ENCODE data around the gene ATP2B2. TPM values are rescaled to one million over a fixed set of nuclear protein-coding genes. Genes with fewer than 3 reads are reported as not detected.

The ATP2B2 gene
- total and polyA plus RNA-seq, 2 experiments from 2014 or later = 0.66 to 1.8 TPM

DNA sequence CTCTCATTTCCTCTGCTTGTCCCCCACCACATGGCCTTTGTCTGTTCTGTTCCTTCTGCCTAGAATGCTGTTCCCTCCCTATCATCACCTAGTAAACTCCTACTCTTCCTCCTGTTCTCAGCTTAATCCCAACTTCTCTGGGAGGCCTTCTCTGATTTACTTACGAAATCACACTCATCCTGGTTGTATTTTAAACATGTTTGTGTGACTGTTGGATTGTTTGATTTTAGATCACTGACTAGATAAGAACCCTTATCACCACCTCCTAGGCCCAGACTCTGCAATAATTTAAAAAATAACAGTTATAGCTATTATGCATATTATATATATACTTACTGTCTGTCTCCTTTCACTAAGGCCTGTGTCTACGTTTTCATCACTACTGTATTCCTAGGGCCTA, 26.1 kb downstream of the ATP2B2 start:
- DNase-seq (ENCODE audit: low spot score) = no peak
- Histone ChIP-seq H3K4me2 (no peak overlapping the region), H3K9me3 (ENCODE audit: low read depth) (no peaks in the 10 kb centered on the region), H3K36me3 (replicated peaks; ENCODE audit: insufficient read depth, low read depth) (no peaks in the 10 kb centered on the region), H4K20me1 (ENCODE audit: insufficient read depth, poor library complexity, severe bottlenecking) (no peaks in the 10 kb centered on the region), H3K4me1 (ENCODE audit: insufficient read depth) (no peaks in the 10 kb centered on the region), H3K79me2 (no peaks in the 10 kb centered on the region), H2AFZ (no peak overlapping the region), H3K4me3 (no peak overlapping the region), H3K9me2 (replicated peaks; ENCODE audit: insufficient read depth) (no peaks in the 10 kb centered on the region), H3K27ac (no peak overlapping the region), H3K27me3 (no peaks in the 10 kb centered on the region)
- TF ChIP-seq EZH2 (IDR thresholded peaks at IDR 0.05; ENCODE audit: borderline replicate concordance) (no peak), EZH2phosphoT487 (IDR thresholded peaks at IDR 0.05; ENCODE audit: low read depth, severe bottlenecking, unreplicated experiment) (no peak)
- TF ChIP-seq, protein P1, sequence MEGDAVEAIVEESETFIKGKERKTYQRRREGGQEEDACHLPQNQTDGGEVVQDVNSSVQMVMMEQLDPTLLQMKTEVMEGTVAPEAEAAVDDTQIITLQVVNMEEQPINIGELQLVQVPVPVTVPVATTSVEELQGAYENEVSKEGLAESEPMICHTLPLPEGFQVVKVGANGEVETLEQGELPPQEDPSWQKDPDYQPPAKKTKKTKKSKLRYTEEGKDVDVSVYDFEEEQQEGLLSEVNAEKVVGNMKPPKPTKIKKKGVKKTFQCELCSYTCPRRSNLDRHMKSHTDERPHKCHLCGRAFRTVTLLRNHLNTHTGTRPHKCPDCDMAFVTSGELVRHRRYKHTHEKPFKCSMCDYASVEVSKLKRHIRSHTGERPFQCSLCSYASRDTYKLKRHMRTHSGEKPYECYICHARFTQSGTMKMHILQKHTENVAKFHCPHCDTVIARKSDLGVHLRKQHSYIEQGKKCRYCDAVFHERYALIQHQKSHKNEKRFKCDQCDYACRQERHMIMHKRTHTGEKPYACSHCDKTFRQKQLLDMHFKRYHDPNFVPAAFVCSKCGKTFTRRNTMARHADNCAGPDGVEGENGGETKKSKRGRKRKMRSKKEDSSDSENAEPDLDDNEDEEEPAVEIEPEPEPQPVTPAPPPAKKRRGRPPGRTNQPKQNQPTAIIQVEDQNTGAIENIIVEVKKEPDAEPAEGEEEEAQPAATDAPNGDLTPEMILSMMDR (IDR thresholded peaks at IDR 0.05; ENCODE audit: poor library complexity) = no peak
- WGBS (ENCODE audit: low lambda C conversion rate, missing lambda C conversion rate) = 73% methylated on average over 2 of the region's 2 CpGs

DNA sequence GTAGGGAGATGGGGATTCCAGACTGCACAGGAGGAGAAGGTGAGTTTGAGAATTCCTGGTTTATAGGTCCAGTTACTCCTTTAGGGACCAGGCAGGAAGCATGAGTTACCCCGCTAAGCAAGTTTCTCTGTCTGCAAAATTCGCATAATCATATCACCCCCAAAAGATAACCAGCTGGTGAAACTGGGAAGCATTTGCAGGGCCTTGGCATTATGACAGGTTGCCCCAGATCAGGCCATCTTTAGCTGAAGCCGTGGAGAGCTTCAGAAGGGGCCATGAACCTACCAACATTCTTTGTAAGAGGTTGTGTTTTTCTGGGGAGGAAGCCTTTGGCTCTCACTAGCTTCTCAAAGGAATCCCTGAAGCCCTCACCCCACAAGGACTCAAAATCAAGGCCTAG, 29.4 kb downstream of the ATP2B2 start:
- Histone ChIP-seq H3K27ac (no peak overlapping the region), H3K4me2 (no peak overlapping the region), H3K36me3 (replicated peaks; ENCODE audit: insufficient read depth, low read depth) (no peaks in the 10 kb centered on the region), H3K4me3 (no peak overlapping the region), H3K79me2 (no peaks in the 10 kb centered on the region), H4K20me1 (ENCODE audit: insufficient read depth, poor library complexity, severe bottlenecking) (no peaks in the 10 kb centered on the region), H2AFZ (no peak overlapping the region), H3K27me3 (peaks cover 5% of the 10 kb centered on the region), H3K4me1 (ENCODE audit: insufficient read depth) (no peaks in the 10 kb centered on the region), H3K9me2 (replicated peaks; ENCODE audit: insufficient read depth) (no peaks in the 10 kb centered on the region), H3K9me3 (ENCODE audit: low read depth) (no peaks in the 10 kb centered on the region)
- WGBS (ENCODE audit: low lambda C conversion rate, missing lambda C conversion rate) = 89% methylated on average over 3 of the region's 3 CpGs
- no peak for DNase-seq (ENCODE audit: low spot score)
- TF ChIP-seq EZH2phosphoT487 (IDR thresholded peaks at IDR 0.05; ENCODE audit: low read depth, severe bottlenecking, unreplicated experiment) (no peak), EZH2 (IDR thresholded peaks at IDR 0.05; ENCODE audit: borderline replicate concordance) (no peak)
- TF ChIP-seq, protein P1 (IDR thresholded peaks at IDR 0.05; ENCODE audit: poor library complexity) = no peak

DNA sequence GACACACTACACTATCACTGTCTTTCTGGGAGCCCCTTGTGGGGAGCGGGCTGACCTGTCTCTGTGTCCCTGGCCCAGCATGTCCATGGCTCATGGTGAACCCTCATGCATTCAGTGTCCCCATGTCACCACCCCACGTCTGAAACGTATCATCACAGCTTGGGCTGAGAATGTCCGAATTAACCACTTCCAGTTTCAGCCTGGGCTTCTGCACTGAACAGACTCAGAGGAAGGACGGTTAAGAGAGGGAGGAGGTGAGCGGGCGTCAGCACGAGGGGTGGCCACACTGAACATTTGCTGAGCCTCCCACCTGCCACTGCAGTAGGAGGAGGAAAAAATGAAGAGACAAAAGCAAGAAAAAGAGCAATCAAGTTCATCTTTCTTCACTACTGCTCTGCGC, 30.5 kb downstream of the ATP2B2 start:
- H3K4me1 ChIP-seq (ENCODE audit: insufficient read depth) = no peaks in the 10 kb centered on the region
- no peaks in the 10 kb centered on the region for H4K20me1 ChIP-seq (ENCODE audit: insufficient read depth, poor library complexity, severe bottlenecking)
- no peaks in the 10 kb centered on the region for H3K79me2 ChIP-seq
- 80% methylated on average over 9 of the region's 9 CpGs for WGBS (ENCODE audit: low lambda C conversion rate, missing lambda C conversion rate)
- no peaks in the 10 kb centered on the region for H3K9me2 ChIP-seq (replicated peaks; ENCODE audit: insufficient read depth)
- no peak overlapping the region for H3K4me3 ChIP-seq
- no peaks in the 10 kb centered on the region for H3K36me3 ChIP-seq (replicated peaks; ENCODE audit: insufficient read depth, low read depth)
- no peaks in the 10 kb centered on the region for H3K9me3 ChIP-seq (ENCODE audit: low read depth)
- no peak overlapping the region for H3K4me2 ChIP-seq
- H3K27ac ChIP-seq = no peak overlapping the region
- TF ChIP-seq, protein P1 (IDR thresholded peaks at IDR 0.05; ENCODE audit: poor library complexity) = no peak
- TF ChIP-seq EZH2 (IDR thresholded peaks at IDR 0.05; ENCODE audit: borderline replicate concordance) = no peak
- TF ChIP-seq EZH2phosphoT487 (IDR thresholded peaks at IDR 0.05; ENCODE audit: low read depth, severe bottlenecking, unreplicated experiment) = no peak
- no peak for DNase-seq (ENCODE audit: low spot score)
- H2AFZ ChIP-seq = no peak overlapping the region
- peaks cover 9% of the 10 kb centered on the region for H3K27me3 ChIP-seq

DNA sequence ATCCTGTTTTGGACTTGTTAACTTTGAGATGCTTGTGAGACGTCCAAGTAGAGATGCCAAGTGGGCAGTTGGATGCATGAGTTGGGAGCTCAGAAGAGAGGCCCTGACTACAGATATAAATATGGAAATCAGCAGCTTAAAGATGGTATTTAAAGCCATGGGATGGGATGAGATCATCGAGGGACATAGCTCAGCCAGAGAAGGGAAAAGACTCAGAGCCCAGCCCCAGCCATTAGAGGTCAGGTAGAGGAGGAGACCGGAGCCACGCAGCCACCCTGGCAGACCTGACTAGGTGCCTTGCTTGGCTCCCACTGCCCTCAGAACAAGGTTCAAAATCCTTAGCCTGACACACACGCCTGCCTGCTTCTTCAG, 31.1 kb downstream of the ATP2B2 start:
- peaks cover 10% of the 10 kb centered on the region for H3K27me3 ChIP-seq
- DNase-seq (ENCODE audit: low spot score) = no peak
- no peaks in the 10 kb centered on the region for H4K20me1 ChIP-seq (ENCODE audit: insufficient read depth, poor library complexity, severe bottlenecking)
- no peaks in the 10 kb centered on the region for H3K4me1 ChIP-seq (ENCODE audit: insufficient read depth)
- no peaks in the 10 kb centered on the region for H3K79me2 ChIP-seq
- no peak for TF ChIP-seq EZH2 (IDR thresholded peaks at IDR 0.05; ENCODE audit: borderline replicate concordance)
- no peaks in the 10 kb centered on the region for H3K9me2 ChIP-seq (replicated peaks; ENCODE audit: insufficient read depth)
- no peak overlapping the region for H3K4me3 ChIP-seq
- H3K36me3 ChIP-seq (replicated peaks; ENCODE audit: insufficient read depth, low read depth) = no peaks in the 10 kb centered on the region
- no peak overlapping the region for H2AFZ ChIP-seq
- H3K9me3 ChIP-seq (ENCODE audit: low read depth) = no peaks in the 10 kb centered on the region
- H3K4me2 ChIP-seq = no peak overlapping the region
- WGBS (ENCODE audit: low lambda C conversion rate, missing lambda C conversion rate) = 83% methylated on average over 5 of the region's 5 CpGs
- no peak overlapping the region for H3K27ac ChIP-seq
